ENCODE measurements around the gene TSPEAR. TPM values are rescaled to one million over a fixed set of nuclear protein-coding genes. Genes with fewer than 3 reads are reported as not detected.

Gene TSPEAR
- total RNA-seq, 2 experiments from 2014 or later: not detected

GRCh38 chr21:44613386-44614155 is 97.8 kb downstream of the TSPEAR start:
- no peak for TF ChIP-seq CTCF (IDR thresholded peaks at IDR 0.05)
- ATAC-seq (ENCODE audit: poor library complexity) (no peak), DNase-seq (no peak)
- POLR2A ChIA-PET: interaction anchor here (0.6 kb wide), 1 partner anchor 83 kb away, joined by 3 read pairs; no protein-coding TSS in a partner anchor
- Histone ChIP-seq H3K27me3 (ENCODE audit: control insufficient read depth in 1 of 2, insufficient read depth in 2 of 2, low read length in 2 of 2) (no peaks in the 10 kb centered on the region), H3K9me3 (ENCODE audit: control insufficient read depth in 1 of 2, insufficient read depth in 1 of 2, low read length in 2 of 2) (peaks cover 26 to 27% of the 10 kb centered on the region in 2 experiments), H3K4me1 (ENCODE audit: insufficient read depth, low read length) (peaks cover 31% of the 10 kb centered on the region), H3K36me3 (ENCODE audit: insufficient read depth, low read length) (no peaks in the 10 kb centered on the region), H3K4me3 (ENCODE audit: low read length) (no peak overlapping the region), H3K27ac (ENCODE audit: low read depth in 1 of 2, low read length in 2 of 2) (no peak overlapping the region)
- Mint-ChIP-seq H3K4me1 (ENCODE audit: low read depth) (peaks cover 30% of the 10 kb centered on the region), H3K9me3 (peaks cover 7% of the 10 kb centered on the region), H3K27me3 (no peaks in the 10 kb centered on the region), H3K36me3 (ENCODE audit: low read depth) (peaks cover 1% of the 10 kb centered on the region), H3K4me3 (no peak overlapping the region), H3K27ac (no peak overlapping the region)
- CTCF ChIA-PET: no interaction called here
- intact Hi-C loops (cut with DNase I, micrococcal nuclease): loop anchor here in 1 of 2 experiments (10.0 kb wide), 1 partner anchor 69 kb away; the partner anchor contains the start of gene KRTAP10-1

- DNase-seq (no peak), ATAC-seq (ENCODE audit: poor library complexity) (no peak)
- TF ChIP-seq CTCF (IDR thresholded peaks at IDR 0.05): no peak
- no peak overlapping the region for H3K4me3 Mint-ChIP-seq
- H3K9me3 Mint-ChIP-seq: peaks cover 7% of the 10 kb centered on the region
- intact Hi-C loops (cut with DNase I, micrococcal nuclease): loop anchor here in 1 of 2 experiments (10.0 kb wide), 1 partner anchor 68 kb away; the partner anchor contains the start of gene KRTAP10-1
- CTCF ChIA-PET: no interaction called here
- Histone ChIP-seq H3K27me3 (ENCODE audit: control insufficient read depth in 1 of 2, insufficient read depth in 2 of 2, low read length in 2 of 2) (no peaks in the 10 kb centered on the region), H3K4me1 (ENCODE audit: insufficient read depth, low read length) (peaks cover 22% of the 10 kb centered on the region), H3K36me3 (ENCODE audit: insufficient read depth, low read length) (no peaks in the 10 kb centered on the region), H3K9me3 (ENCODE audit: control insufficient read depth in 1 of 2, insufficient read depth in 1 of 2, low read length in 2 of 2) (peaks cover 26 to 27% of the 10 kb centered on the region in 2 experiments), H3K4me3 (ENCODE audit: low read length) (no peak overlapping the region), H3K27ac (ENCODE audit: low read depth in 1 of 2, low read length in 2 of 2) (no peak overlapping the region)
- POLR2A ChIA-PET: interaction anchor here (0.6 kb wide), 1 partner anchor 83 kb away, joined by 3 read pairs; no protein-coding TSS in a partner anchor
- no peak overlapping the region for H3K27ac Mint-ChIP-seq
- H3K36me3 Mint-ChIP-seq (ENCODE audit: low read depth): no peaks in the 10 kb centered on the region
- H3K4me1 Mint-ChIP-seq (ENCODE audit: low read depth): peaks cover 22% of the 10 kb centered on the region
- H3K27me3 Mint-ChIP-seq: no peaks in the 10 kb centered on the region
These were observed 98.6 kb downstream of the TSPEAR start for GRCh38 chr21:44612669-44613229.

GRCh38 chr21:44612029-44612486 is 99.3 kb downstream of the TSPEAR start, which contains the start of gene KRTAP10-8:
KRTAP10-8 (plus strand) TSS chr21:44612079; CDS start chr21:44612101, 22 bp downstream.
- H3K27me3 ChIP-seq (ENCODE audit: control insufficient read depth in 1 of 2, insufficient read depth in 2 of 2, low read length in 2 of 2): no peaks in the 10 kb centered on the region
- no peak within 1 kb of the TSS for H3K27ac ChIP-seq (ENCODE audit: low read depth in 1 of 2, low read length in 2 of 2)
- TF ChIP-seq CTCF (IDR thresholded peaks at IDR 0.05): no peak
- intact Hi-C loops (cut with DNase I, micrococcal nuclease): loop anchor here in 1 of 2 experiments (10.0 kb wide), 1 partner anchor 67 kb away; the partner anchor contains the start of gene KRTAP10-1
- no peak for DNase-seq
- no peak for ATAC-seq (ENCODE audit: poor library complexity)
- POLR2A ChIA-PET: no interaction called here
- H3K27ac Mint-ChIP-seq: no peak within 1 kb of the TSS
- peaks cover 7% of the 10 kb centered on the region for H3K9me3 Mint-ChIP-seq
- no peak within 1 kb of the TSS for H3K4me3 Mint-ChIP-seq
- H3K27me3 Mint-ChIP-seq: no peaks in the 10 kb centered on the region
- H3K36me3 ChIP-seq (ENCODE audit: insufficient read depth, low read length): no peaks in the 10 kb centered on the region
- H3K4me3 ChIP-seq (ENCODE audit: low read length): no peak within 1 kb of the TSS
- CTCF ChIA-PET: no interaction called here
- H3K36me3 Mint-ChIP-seq (ENCODE audit: low read depth): no peaks in the 10 kb centered on the region
- H3K9me3 ChIP-seq (ENCODE audit: control insufficient read depth in 1 of 2, insufficient read depth in 1 of 2, low read length in 2 of 2): peaks cover 24 to 26% of the 10 kb centered on the region in 2 experiments
- H3K4me1 ChIP-seq (ENCODE audit: insufficient read depth, low read length): peaks cover 16% of the 10 kb centered on the region
- peaks cover 15% of the 10 kb centered on the region for H3K4me1 Mint-ChIP-seq (ENCODE audit: low read depth)
